H9 (cell line): ENCODE measurements around the gene NEURL1B. TPM values are rescaled to one million over a fixed set of nuclear protein-coding genes. Genes with fewer than 3 reads are reported as not detected.

Source experiments
- DNase-seq: peaks from one replicate; pipeline ENCODE4 v3.0.0-alpha.2; 2017
- H2AFZ ChIP-seq: one replicate; pipeline ENCODE4 v1.6.1; 2013; ENCODE audit warnings: mild to moderate bottlenecking, low read length, control low read depth, moderate library complexity
- H2AK5ac ChIP-seq: 2 replicates; pipeline ENCODE4 v1.6.1; 2013; ENCODE audit warnings: low read length, control low read depth, mixed read lengths; ENCODE audit not compliant: insufficient read length
- H2BK120ac ChIP-seq: one replicate; pipeline ENCODE4 v1.6.1; 2013; ENCODE audit warnings: low read depth, mild to moderate bottlenecking, low read length, control low read depth, inconsistent platforms; ENCODE audit not compliant: poor library complexity, severe bottlenecking
- H2BK12ac ChIP-seq: 2 replicates; pipeline ENCODE4 v1.6.1; 2013; ENCODE audit warnings: low read length, control low read depth, mixed read lengths, low read depth; ENCODE audit not compliant: insufficient read length
- H2BK15ac ChIP-seq: 2 replicates; pipeline ENCODE4 v1.6.1; 2013; ENCODE audit warnings: low read depth, low read length, control low read depth
- H2BK20ac ChIP-seq: one replicate; pipeline ENCODE4 v1.6.1; 2013; ENCODE audit warnings: low read depth, mild to moderate bottlenecking, low read length, control low read depth, inconsistent platforms; ENCODE audit not compliant: poor library complexity, severe bottlenecking
- H2BK5ac ChIP-seq: 2 replicates; pipeline ENCODE4 v1.6.1; 2013; ENCODE audit warnings: low read length, control low read depth, mixed read lengths; ENCODE audit not compliant: insufficient read length
- H3K14ac ChIP-seq: 2 replicates; pipeline ENCODE4 v1.6.1; 2013; ENCODE audit warnings: low read length, control low read depth; ENCODE audit not compliant: insufficient read depth
- H3K18ac ChIP-seq: 2 replicates; pipeline ENCODE4 v1.6.1; 2013; ENCODE audit warnings: low read depth, mild to moderate bottlenecking, mixed read lengths, low read length, control low read depth; ENCODE audit not compliant: insufficient read length
- H3K23ac ChIP-seq: 2 replicates; pipeline ENCODE4 v1.6.1; 2013; ENCODE audit warnings: low read length, control low read depth, mixed read lengths, low read depth; ENCODE audit not compliant: insufficient read length
- H3K23me2 ChIP-seq: 2 replicates; pipeline ENCODE4 v1.6.1; 2013; ENCODE audit warnings: low read depth, mild to moderate bottlenecking, mixed read lengths, low read length, control low read depth; ENCODE audit not compliant: insufficient read length, poor library complexity, severe bottlenecking
- H3K27ac ChIP-seq: 2 replicates; pipeline ENCODE4 v1.5.1; 2013; ENCODE audit warnings: low read length, control low read depth, mixed read lengths, low read depth; ENCODE audit not compliant: insufficient read length
- H3K27me3 ChIP-seq: 2 replicates; pipeline ENCODE4 v1.6.1; 2013; ENCODE audit warnings: low read length, control low read depth, inconsistent platforms; ENCODE audit not compliant: insufficient read depth
- H3K4ac ChIP-seq: 2 replicates; pipeline ENCODE4 v1.6.1; 2013; ENCODE audit warnings: low read depth, mild to moderate bottlenecking, control low read depth, inconsistent platforms, low read length, moderate library complexity
- H3K4me1 ChIP-seq: 2 replicates; pipeline ENCODE4 v1.6.1; 2013; ENCODE audit warnings: low read length, control low read depth, inconsistent platforms; ENCODE audit not compliant: insufficient read depth
- H3K4me2 ChIP-seq: 2 replicates; pipeline ENCODE4 v1.6.1; 2013; ENCODE audit warnings: low read length, control low read depth, mixed read lengths; ENCODE audit not compliant: insufficient read length, insufficient read depth
- H3K56ac ChIP-seq: 2 replicates; pipeline ENCODE4 v1.6.1; 2013; ENCODE audit warnings: low read depth, mild to moderate bottlenecking, mixed read lengths, low read length, control low read depth; ENCODE audit not compliant: insufficient read length
- H3K79me1 ChIP-seq: 2 replicates; pipeline ENCODE4 v1.6.1; 2013; ENCODE audit warnings: low read depth, mild to moderate bottlenecking, moderate library complexity, low read length, control low read depth, inconsistent platforms; ENCODE audit not compliant: insufficient read depth, poor library complexity, severe bottlenecking
- H3K79me2 ChIP-seq: 2 replicates; pipeline ENCODE4 v1.6.1; 2013; ENCODE audit warnings: low read length, control low read depth, inconsistent platforms; ENCODE audit not compliant: insufficient read depth
- H3K9ac ChIP-seq: 2 replicates; pipeline ENCODE4 v1.6.1; 2013; ENCODE audit warnings: low read length, control low read depth, mixed read lengths; ENCODE audit not compliant: insufficient read length; ENCODE audit errors: extremely low read depth
- H3K9me3 ChIP-seq: one replicate; pipeline ENCODE4 v1.6.1; 2013; ENCODE audit warnings: low read depth, low read length, inconsistent platforms; ENCODE audit not compliant: control insufficient read depth
- H3T11ph ChIP-seq: one replicate; pipeline ENCODE4 v1.6.1; 2013; ENCODE audit warnings: mild to moderate bottlenecking, low read length, control low read depth, inconsistent platforms
- H4K20me1 ChIP-seq: one replicate; pipeline ENCODE4 v1.6.1; 2013; ENCODE audit not compliant: control insufficient read depth, insufficient read length, insufficient read depth
- H4K5ac ChIP-seq: 2 replicates; pipeline ENCODE4 v1.6.1; 2013; ENCODE audit warnings: low read depth, mild to moderate bottlenecking, mixed read lengths, low read length, control low read depth; ENCODE audit not compliant: insufficient read length
- H4K8ac ChIP-seq: replicated peaks from 2 replicates; pipeline ENCODE4 v1.6.1; 2013; ENCODE audit warnings: low read length, control low read depth, mixed read lengths, low read depth; ENCODE audit not compliant: insufficient read length
- H4K91ac ChIP-seq: 2 replicates; pipeline ENCODE4 v1.6.1; 2013; ENCODE audit warnings: low read depth, mild to moderate bottlenecking, moderate library complexity, mixed read lengths, low read length, control low read depth; ENCODE audit not compliant: insufficient read length
- H3K27ac Mint-ChIP-seq, 3 experiments: 2 replicates in 2 of 3; 3 replicates in 1 of 3; pipeline ENCODE4 v1.8.0; 2020 to 2021; ENCODE audit warnings: mixed read lengths in 3 of 3, mild to moderate bottlenecking in 1 of 3, moderate library complexity in 1 of 3
- H3K27me3 Mint-ChIP-seq: 2 replicates; pipeline ENCODE4 v1.8.0; 2021; ENCODE audit warnings: low read depth, mild to moderate bottlenecking, moderate library complexity, mixed read lengths
- H3K36me3 Mint-ChIP-seq, 3 experiments: 2 replicates in 2 of 3; 3 replicates in 1 of 3; pipeline ENCODE4 v1.8.0; 2020 to 2021; ENCODE audit warnings: low read depth in 3 of 3, mixed read lengths in 3 of 3; ENCODE audit not compliant: insufficient read depth in 1 of 3
- H3K4me1 Mint-ChIP-seq, 2 experiments: 2 replicates each; pipeline ENCODE4 v1.8.0; 2020; ENCODE audit warnings: mixed read lengths in 2 of 2
- H3K4me3 Mint-ChIP-seq, 2 experiments: 2 replicates in 1 of 2; 3 replicates in 1 of 2; pipeline ENCODE4 v1.8.0; 2020 to 2021; ENCODE audit warnings: mild to moderate bottlenecking in 2 of 2, mixed read lengths in 2 of 2, moderate library complexity in 1 of 2
- H3K9me3 Mint-ChIP-seq, 2 experiments: 2 replicates in 1 of 2; 3 replicates in 1 of 2; pipeline ENCODE4 v1.8.0; 2020; ENCODE audit warnings: mild to moderate bottlenecking in 2 of 2, mixed read lengths in 2 of 2, moderate library complexity in 1 of 2
- CTCF ChIP-seq: fragments of 200-600 bp; sonication (generic); conservative IDR thresholded peaks from 3 replicates; pipeline ENCODE4 v1.8.0; 2021; ENCODE audit warnings: antibody characterized with exemption, mild to moderate bottlenecking
- WGBS: extraction: QIAGEN DNeasy Blood & Tissue Kit; methylation state at CpG from one replicate; pipeline ENCODE4 v1.1.7; 2013; ENCODE audit warnings: missing lambda C conversion rate, low lambda C conversion rate, mixed read lengths; ENCODE audit not compliant: insufficient read length; ENCODE audit errors: extremely low coverage; 5-methylcytosine and 5-hydroxymethylcytosine counted together
- total RNA-seq: library from RNA; stranded (reverse); gene quantifications from 2 replicates; pipeline ENCODE4 v1.2.1, GENCODE V29; 2021

NEURL1B gene
- total RNA-seq, 1 experiment from 2014 or later = 3.6 TPM

GRCh38 chr5:172678902-172679301 is 37.8 kb downstream of the NEURL1B start:
- no peak overlapping the region for H2AFZ ChIP-seq
- no peak overlapping the region for H4K91ac ChIP-seq
- no peak overlapping the region for H2BK15ac ChIP-seq
- no peak overlapping the region for H4K5ac ChIP-seq
- H3K18ac ChIP-seq = no peak overlapping the region
- no peak for DNase-seq
- no peak overlapping the region for H2BK120ac ChIP-seq
- peaks cover 2 to 18% of the 10 kb centered on the region in 2 experiments; a peak in 3 of 4 replicates for H3K4me1 Mint-ChIP-seq
- H2BK12ac ChIP-seq = no peak overlapping the region
- H3K4ac ChIP-seq = no peak overlapping the region
- H3K79me2 ChIP-seq = no peaks in the 10 kb centered on the region
- H3T11ph ChIP-seq = no peak overlapping the region
- no peaks in the 10 kb centered on the region for H3K9me3 ChIP-seq
- H3K27ac ChIP-seq = no peak overlapping the region
- H3K4me3 Mint-ChIP-seq = no peak overlapping the region
- H2BK20ac ChIP-seq = no peak overlapping the region
- no peak overlapping the region for H3K56ac ChIP-seq
- peaks cover 17% of the 10 kb centered on the region for H3K27me3 Mint-ChIP-seq
- no CpG with 5 or more reads among the region's 7 CpGs for WGBS
- no peaks in the 10 kb centered on the region for H3K23me2 ChIP-seq
- H3K4me1 ChIP-seq = no peaks in the 10 kb centered on the region
- no peak overlapping the region for H3K23ac ChIP-seq
- H3K27me3 ChIP-seq = no peaks in the 10 kb centered on the region; the same call in 1 of the 2 replicates
- no peak overlapping the region for H2AK5ac ChIP-seq
- H3K9me3 Mint-ChIP-seq = no peaks in the 10 kb centered on the region
- no peak overlapping the region for H4K8ac ChIP-seq
- H3K27ac Mint-ChIP-seq = no peak overlapping the region
- no peaks in the 10 kb centered on the region for H3K36me3 Mint-ChIP-seq
- no peaks in the 10 kb centered on the region for H4K20me1 ChIP-seq
- no peak overlapping the region for H3K9ac ChIP-seq
- TF ChIP-seq CTCF = no peak
- no peak overlapping the region for H2BK5ac ChIP-seq
- H3K14ac ChIP-seq = no peak overlapping the region
- H3K79me1 ChIP-seq = no peaks in the 10 kb centered on the region
- no peak overlapping the region for H3K4me2 ChIP-seq
